ENCODE results near the gene LRMDA. TPM values are rescaled to one million over a fixed set of nuclear protein-coding genes. Genes with fewer than 3 reads are reported as not detected.

LRMDA gene
- total RNA-seq, 4 donors from 2014 or later: 1.5 to 15.7 (median 4.6) TPM

GRCh38 chr10:76015245-76015644 is 583.8 kb downstream of the LRMDA start:
- Histone ChIP-seq H3K4me3 (no peak overlapping the region), H3K9me3 (no peaks in the 10 kb centered on the region), H3K27ac (no peak overlapping the region), H3K36me3 (no peaks in the 10 kb centered on the region), H3K27me3 (no peaks in the 10 kb centered on the region), H3K4me1 (no peaks in the 10 kb centered on the region)
- peak in 1 of 2 donors; percentile 40 for DNase-seq
- no peak for TF ChIP-seq POLR2A (IDR thresholded peaks at IDR 0.05)
- no peak for TF ChIP-seq CTCF (IDR thresholded peaks at IDR 0.05)
- intact Hi-C loops (cut with DNase I; ENCODE audit: low total_unique reads): no loop called here

GRCh38 chr10:76017026-76017732 is 585.8 kb downstream of the LRMDA start:
- TF ChIP-seq CTCF (IDR thresholded peaks at IDR 0.05): no peak
- no peak for TF ChIP-seq POLR2A (IDR thresholded peaks at IDR 0.05)
- H3K4me3 ChIP-seq: no peak overlapping the region
- H3K27ac ChIP-seq: no peak overlapping the region
- H3K36me3 ChIP-seq: no peaks in the 10 kb centered on the region
- no peaks in the 10 kb centered on the region for H3K4me1 ChIP-seq
- intact Hi-C loops (cut with DNase I; ENCODE audit: low total_unique reads): no loop called here
- H3K27me3 ChIP-seq: no peaks in the 10 kb centered on the region
- no peak for DNase-seq
- H3K9me3 ChIP-seq: no peaks in the 10 kb centered on the region

- no peaks in the 10 kb centered on the region for H3K27me3 ChIP-seq
- TF ChIP-seq CTCF (IDR thresholded peaks at IDR 0.05): no peak
- no peak for TF ChIP-seq POLR2A (IDR thresholded peaks at IDR 0.05)
- intact Hi-C loops (cut with DNase I; ENCODE audit: low total_unique reads): no loop called here
- H3K4me3 ChIP-seq: no peak overlapping the region
- DNase-seq: no peak
- H3K9me3 ChIP-seq: no peaks in the 10 kb centered on the region
- no peaks in the 10 kb centered on the region for H3K4me1 ChIP-seq
- no peaks in the 10 kb centered on the region for H3K36me3 ChIP-seq
- H3K27ac ChIP-seq: no peak overlapping the region
These were observed 586.5 kb downstream of the LRMDA start for GRCh38 chr10:76017733-76018433.

GRCh38 chr10:76020630-76021029 is 589.2 kb downstream of the LRMDA start:
- H3K4me3 ChIP-seq: no peak overlapping the region
- no peaks in the 10 kb centered on the region for H3K27me3 ChIP-seq
- intact Hi-C loops (cut with DNase I; ENCODE audit: low total_unique reads): no loop called here
- DNase-seq: no peak
- no peak for TF ChIP-seq CTCF (IDR thresholded peaks at IDR 0.05)
- TF ChIP-seq POLR2A (IDR thresholded peaks at IDR 0.05): no peak
- H3K36me3 ChIP-seq: no peaks in the 10 kb centered on the region
- no peak overlapping the region for H3K27ac ChIP-seq
- no peaks in the 10 kb centered on the region for H3K4me1 ChIP-seq
- no peaks in the 10 kb centered on the region for H3K9me3 ChIP-seq

GRCh38 chr10:76021398-76021797 is 590.0 kb downstream of the LRMDA start:
- no peaks in the 10 kb centered on the region for H3K27me3 ChIP-seq
- H3K27ac ChIP-seq: no peak overlapping the region
- intact Hi-C loops (cut with DNase I; ENCODE audit: low total_unique reads): no loop called here
- TF ChIP-seq CTCF (IDR thresholded peaks at IDR 0.05) (no peak), POLR2A (IDR thresholded peaks at IDR 0.05) (no peak)
- DNase-seq: no peak
- H3K4me3 ChIP-seq: no peak overlapping the region
- H3K36me3 ChIP-seq: no peaks in the 10 kb centered on the region
- no peaks in the 10 kb centered on the region for H3K9me3 ChIP-seq
- no peaks in the 10 kb centered on the region for H3K4me1 ChIP-seq
